WTC11 (cell line): ENCODE measurements around the gene ABCC11. TPM values are rescaled to one million over a fixed set of nuclear protein-coding genes. Genes with fewer than 3 reads are reported as not detected.

Source experiments
- ATAC-seq: fragments of 200-7000 bp; cut with Tn5 transposase; 2 replicates; pipeline ENCODE4 v1.10.0; 2021; ENCODE audit warnings: mild to moderate bottlenecking, moderate library complexity
- CTCF ChIA-PET: fragments of 300-600 bp; sonication (Branson Sonifier 250); formaldehyde crosslinking; loops from one replicate; lab custom pipeline; 2021; ENCODE audit warnings: antibody characterized with exemption; lab: Charles Lee
- POLR2A ChIA-PET: fragments of 350-600 bp; sonication (Branson Sonifier 250); formaldehyde crosslinking; loops from one replicate; lab custom pipeline; 2021; ENCODE audit warnings: antibody characterized with exemption; lab: Charles Lee
- DNase-seq: peaks from one replicate; pipeline ENCODE4 v3.0.0; 2021; ENCODE audit warnings: low spot score
- H3K27ac Mint-ChIP-seq: 2 replicates; pipeline ENCODE4 v1.8.0; 2021; ENCODE audit warnings: mixed read lengths
- H3K27me3 Mint-ChIP-seq: 2 replicates; pipeline ENCODE4 v1.8.0; 2021; ENCODE audit warnings: low read depth, mild to moderate bottlenecking, moderate library complexity, mixed read lengths
- H3K36me3 Mint-ChIP-seq: 2 replicates; pipeline ENCODE4 v1.8.0; 2021; ENCODE audit warnings: mixed read lengths
- H3K4me1 Mint-ChIP-seq: 2 replicates; pipeline ENCODE4 v1.8.0; 2022; ENCODE audit warnings: mixed read lengths
- H3K4me3 Mint-ChIP-seq: 2 replicates; pipeline ENCODE4 v1.8.0; 2021; ENCODE audit warnings: mild to moderate bottlenecking, moderate library complexity, mixed read lengths
- H3K9me3 Mint-ChIP-seq: 2 replicates; pipeline ENCODE4 v1.8.0; 2021; ENCODE audit warnings: mixed read lengths
- CREM ChIP-seq: sonication (generic); formaldehyde crosslinking; IDR thresholded peaks from 2 replicates; pipeline ENCODE4 v1.8.1; 2022; ENCODE audit warnings: mild to moderate bottlenecking, missing genetic modification reagents, moderate library complexity
- ESRRA ChIP-seq: sonication (generic); formaldehyde crosslinking; IDR thresholded peaks from 2 replicates; pipeline ENCODE4 v1.8.1; 2022; ENCODE audit warnings: mild to moderate bottlenecking, missing genetic modification reagents, borderline replicate concordance
- ETV6 ChIP-seq: sonication (generic); formaldehyde crosslinking; IDR thresholded peaks from 2 replicates; pipeline ENCODE4 v1.8.1; 2022; ENCODE audit warnings: mild to moderate bottlenecking, missing genetic modification reagents
- GTF2I ChIP-seq: fragments of 250-450 bp; sonication (Bioruptor Pico); conservative IDR thresholded peaks from 2 replicates; pipeline ENCODE4 v1.4.0; 2021; ENCODE audit warnings: mild to moderate bottlenecking
- IRF2 ChIP-seq: sonication (generic); formaldehyde crosslinking; IDR thresholded peaks from 2 replicates; pipeline ENCODE4 v1.8.0; 2022; ENCODE audit warnings: low read depth, missing genetic modification reagents, borderline replicate concordance
- JUN ChIP-seq: sonication (generic); formaldehyde crosslinking; IDR thresholded peaks from 2 replicates; pipeline ENCODE4 v1.8.0; 2023; ENCODE audit warnings: mild to moderate bottlenecking, missing genetic modification reagents
- MYBL2 ChIP-seq: sonication (generic); formaldehyde crosslinking; IDR thresholded peaks from 2 replicates; pipeline ENCODE4 v1.8.1; 2023; ENCODE audit warnings: mild to moderate bottlenecking, moderate library complexity, missing genetic modification reagents
- SOX15 ChIP-seq: fragments of 250-450 bp; sonication (Bioruptor Pico); IDR thresholded peaks from 2 replicates; pipeline ENCODE4 v1.9.0; 2021; ENCODE audit warnings: mild to moderate bottlenecking
- SP1 ChIP-seq: sonication (generic); formaldehyde crosslinking; conservative IDR thresholded peaks from 2 replicates; pipeline ENCODE4 v1.8.1; 2022; ENCODE audit warnings: missing genetic modification reagents
- USF2 ChIP-seq: sonication (generic); formaldehyde crosslinking; IDR thresholded peaks from 2 replicates; pipeline ENCODE4 v1.8.1; 2023; ENCODE audit warnings: mild to moderate bottlenecking, missing genetic modification reagents, moderate library complexity
- ZNF281 ChIP-seq: sonication (generic); formaldehyde crosslinking; IDR thresholded peaks from 2 replicates; pipeline ENCODE4 v1.8.0; 2023; ENCODE audit warnings: mild to moderate bottlenecking, missing genetic modification reagents
- ZNF416 ChIP-seq: fragments of 250-450 bp; sonication (Bioruptor Pico); IDR thresholded peaks from 2 replicates; pipeline ENCODE4 v1.9.0; 2021; ENCODE audit warnings: mild to moderate bottlenecking, inconsistent platforms
- ZNF512 ChIP-seq: sonication (generic); formaldehyde crosslinking; IDR thresholded peaks from 2 replicates; pipeline ENCODE4 v1.8.1; 2022; ENCODE audit warnings: missing genetic modification reagents, borderline replicate concordance
- ZNF671 ChIP-seq: fragments of 250-450 bp; sonication (Bioruptor Pico); IDR thresholded peaks from 2 replicates; pipeline ENCODE4 v1.8.0; 2021; ENCODE audit warnings: mild to moderate bottlenecking
- ZSCAN18 ChIP-seq: fragments of 250-450 bp; sonication (Bioruptor Pico); IDR thresholded peaks from 2 replicates; pipeline ENCODE4 v2.1.2; 2022; ENCODE audit warnings: mild to moderate bottlenecking, moderate library complexity
- total RNA-seq: library from RNA; stranded (reverse); gene quantifications from 3 replicates; pipeline ENCODE4 v1.2.3, GENCODE V29; 2021
- TF ChIP-seq, protein P1 (sequence below): sonication (generic); formaldehyde crosslinking; IDR thresholded peaks from 2 replicates; pipeline ENCODE4 v1.8.0; 2023; ENCODE audit warnings: missing genetic modification reagents, mild to moderate bottlenecking, borderline replicate concordance
- TF ChIP-seq, protein P2 (sequence below): sonication (generic); formaldehyde crosslinking; IDR thresholded peaks from 2 replicates; pipeline ENCODE4 v1.8.1; 2022; ENCODE audit warnings: mild to moderate bottlenecking, missing genetic modification reagents, moderate library complexity, borderline replicate concordance

Gene ABCC11
- total RNA-seq, 1 experiment from 2014 or later, result not detected

- no peak for ATAC-seq
- no peaks in the 10 kb centered on the region for H3K36me3 Mint-ChIP-seq
Observed at GRCh38 chr16:48162839-48163410, 84.4 kb downstream of the ABCC11 start.

GRCh38 chr16:48161906-48162305 lies 85.4 kb downstream of the ABCC11 start:
- ATAC-seq (no peak), DNase-seq (no peak)
- ChIA-PET POLR2A (no interaction called here), CTCF (interaction anchor here (1.0 kb wide), 1 partner anchor 1020 kb away, joined by 4 read pairs; no protein-coding TSS in a partner anchor)
- Mint-ChIP-seq H3K9me3 (no peaks in the 10 kb centered on the region), H3K36me3 (no peaks in the 10 kb centered on the region), H3K4me1 (peaks cover 28% of the 10 kb centered on the region), H3K27me3 (peaks cover 7% of the 10 kb centered on the region), H3K4me3 (no peak overlapping the region), H3K27ac (no peak overlapping the region)
- TF ChIP-seq ZNF671 (CRISPR knock-in tag) (no peak), MYBL2 (CRISPR knock-in tag) (no peak), IRF2 (no peak)

More at GRCh38 chr16:48162839-48163410, 84.4 kb downstream of the ABCC11 start:
- CTCF ChIA-PET, result no interaction called here
- no peak overlapping the region for H3K27ac Mint-ChIP-seq
- H3K4me3 Mint-ChIP-seq, result no peak overlapping the region
- TF ChIP-seq ESRRA (CRISPR knock-in tag) (no peak), ZNF512 (no peak), SP1 (CRISPR knock-in tag) (no peak), SOX15 (no peak)
- TF ChIP-seq, all 79 proteins: peak for 0
- Mint-ChIP-seq H3K27me3 (0 out of 2 replicates have a peak, but pooled peaks cover 3% of the 10 kb centered on the region), H3K4me1 (peaks cover 26% of the 10 kb centered on the region), H3K9me3 (no peaks in the 10 kb centered on the region)
- no peak for DNase-seq
- POLR2A ChIA-PET, result no interaction called here

DNA sequence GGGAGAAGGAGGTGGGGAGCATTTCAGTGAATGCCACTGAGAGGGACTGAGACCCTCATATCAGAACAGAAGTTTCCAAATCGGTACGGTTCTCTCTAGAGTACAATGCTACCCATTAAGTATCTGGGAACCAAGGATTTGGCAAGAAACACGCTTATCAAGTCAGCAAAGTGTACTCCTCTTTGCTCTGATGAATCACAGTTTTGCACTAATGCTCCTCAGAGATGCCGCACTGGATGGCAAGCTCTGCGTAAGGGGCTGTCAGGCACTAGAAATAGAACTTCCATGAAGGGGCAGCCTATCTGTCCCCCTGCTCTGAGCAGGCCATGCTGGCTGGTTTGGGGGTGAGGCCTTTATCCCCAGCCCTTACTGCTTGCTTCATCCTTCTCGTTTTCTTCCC lies 86.8 kb downstream of the ABCC11 start:
- Mint-ChIP-seq H3K4me3 (no peak overlapping the region), H3K9me3 (no peaks in the 10 kb centered on the region), H3K36me3 (no peaks in the 10 kb centered on the region), H3K27ac (no peak overlapping the region), H3K4me1 (peaks cover 24% of the 10 kb centered on the region), H3K27me3 (peaks cover 17% of the 10 kb centered on the region)
- ChIA-PET CTCF (interaction anchor here (0.6 to 1.7 kb wide), 2 partner anchors 478 to 1019 kb away, joined by 4 to 6 read pairs; no protein-coding TSS in a partner anchor), POLR2A (no interaction called here)
- no peak for DNase-seq
- no peak for ATAC-seq
- TF ChIP-seq ZNF416 (CRISPR knock-in tag) (no peak), SP1 (CRISPR knock-in tag) (no peak), ZSCAN18 (CRISPR knock-in tag) (no peak), ZNF281 (CRISPR knock-in tag) (no peak), GTF2I (no peak), JUN (CRISPR knock-in tag) (no peak), CREM (CRISPR knock-in tag) (no peak), USF2 (CRISPR knock-in tag) (no peak), ETV6 (CRISPR knock-in tag) (no peak)
- TF ChIP-seq, protein P1, sequence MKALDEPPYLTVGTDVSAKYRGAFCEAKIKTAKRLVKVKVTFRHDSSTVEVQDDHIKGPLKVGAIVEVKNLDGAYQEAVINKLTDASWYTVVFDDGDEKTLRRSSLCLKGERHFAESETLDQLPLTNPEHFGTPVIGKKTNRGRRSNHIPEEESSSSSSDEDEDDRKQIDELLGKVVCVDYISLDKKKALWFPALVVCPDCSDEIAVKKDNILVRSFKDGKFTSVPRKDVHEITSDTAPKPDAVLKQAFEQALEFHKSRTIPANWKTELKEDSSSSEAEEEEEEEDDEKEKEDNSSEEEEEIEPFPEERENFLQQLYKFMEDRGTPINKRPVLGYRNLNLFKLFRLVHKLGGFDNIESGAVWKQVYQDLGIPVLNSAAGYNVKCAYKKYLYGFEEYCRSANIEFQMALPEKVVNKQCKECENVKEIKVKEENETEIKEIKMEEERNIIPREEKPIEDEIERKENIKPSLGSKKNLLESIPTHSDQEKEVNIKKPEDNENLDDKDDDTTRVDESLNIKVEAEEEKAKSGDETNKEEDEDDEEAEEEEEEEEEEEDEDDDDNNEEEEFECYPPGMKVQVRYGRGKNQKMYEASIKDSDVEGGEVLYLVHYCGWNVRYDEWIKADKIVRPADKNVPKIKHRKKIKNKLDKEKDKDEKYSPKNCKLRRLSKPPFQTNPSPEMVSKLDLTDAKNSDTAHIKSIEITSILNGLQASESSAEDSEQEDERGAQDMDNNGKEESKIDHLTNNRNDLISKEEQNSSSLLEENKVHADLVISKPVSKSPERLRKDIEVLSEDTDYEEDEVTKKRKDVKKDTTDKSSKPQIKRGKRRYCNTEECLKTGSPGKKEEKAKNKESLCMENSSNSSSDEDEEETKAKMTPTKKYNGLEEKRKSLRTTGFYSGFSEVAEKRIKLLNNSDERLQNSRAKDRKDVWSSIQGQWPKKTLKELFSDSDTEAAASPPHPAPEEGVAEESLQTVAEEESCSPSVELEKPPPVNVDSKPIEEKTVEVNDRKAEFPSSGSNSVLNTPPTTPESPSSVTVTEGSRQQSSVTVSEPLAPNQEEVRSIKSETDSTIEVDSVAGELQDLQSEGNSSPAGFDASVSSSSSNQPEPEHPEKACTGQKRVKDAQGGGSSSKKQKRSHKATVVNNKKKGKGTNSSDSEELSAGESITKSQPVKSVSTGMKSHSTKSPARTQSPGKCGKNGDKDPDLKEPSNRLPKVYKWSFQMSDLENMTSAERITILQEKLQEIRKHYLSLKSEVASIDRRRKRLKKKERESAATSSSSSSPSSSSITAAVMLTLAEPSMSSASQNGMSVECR (CRISPR knock-in tag), result no peak
- TF ChIP-seq, protein P2, sequence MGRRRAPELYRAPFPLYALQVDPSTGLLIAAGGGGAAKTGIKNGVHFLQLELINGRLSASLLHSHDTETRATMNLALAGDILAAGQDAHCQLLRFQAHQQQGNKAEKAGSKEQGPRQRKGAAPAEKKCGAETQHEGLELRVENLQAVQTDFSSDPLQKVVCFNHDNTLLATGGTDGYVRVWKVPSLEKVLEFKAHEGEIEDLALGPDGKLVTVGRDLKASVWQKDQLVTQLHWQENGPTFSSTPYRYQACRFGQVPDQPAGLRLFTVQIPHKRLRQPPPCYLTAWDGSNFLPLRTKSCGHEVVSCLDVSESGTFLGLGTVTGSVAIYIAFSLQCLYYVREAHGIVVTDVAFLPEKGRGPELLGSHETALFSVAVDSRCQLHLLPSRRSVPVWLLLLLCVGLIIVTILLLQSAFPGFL (CRISPR knock-in tag), result no peak
